C4-2B (cell line): ENCODE results near the gene GTSE1.
"Not testable (repeated sequence)": the region's sequence is repeated elsewhere in the genome, so short reads cannot be mapped to it uniquely, and the experiment has no call there.

Experiments used
- H3K27ac ChIP-seq: fragments of 450-650 bp; 2 replicates; pipeline ENCODE4 v1.5.1; 2017
- ZFX ChIP-seq: fragments of 450-650 bp; IDR thresholded peaks from 2 replicates; pipeline ENCODE4 v1.6.1; 2017
- TF ChIP-seq, protein P1 (sequence below): fragments of 450-650 bp; conservative IDR thresholded peaks from 2 replicates; pipeline ENCODE4 v1.5.1; 2017; ENCODE audit warnings: mild to moderate bottlenecking

GTSE1 gene

DNA sequence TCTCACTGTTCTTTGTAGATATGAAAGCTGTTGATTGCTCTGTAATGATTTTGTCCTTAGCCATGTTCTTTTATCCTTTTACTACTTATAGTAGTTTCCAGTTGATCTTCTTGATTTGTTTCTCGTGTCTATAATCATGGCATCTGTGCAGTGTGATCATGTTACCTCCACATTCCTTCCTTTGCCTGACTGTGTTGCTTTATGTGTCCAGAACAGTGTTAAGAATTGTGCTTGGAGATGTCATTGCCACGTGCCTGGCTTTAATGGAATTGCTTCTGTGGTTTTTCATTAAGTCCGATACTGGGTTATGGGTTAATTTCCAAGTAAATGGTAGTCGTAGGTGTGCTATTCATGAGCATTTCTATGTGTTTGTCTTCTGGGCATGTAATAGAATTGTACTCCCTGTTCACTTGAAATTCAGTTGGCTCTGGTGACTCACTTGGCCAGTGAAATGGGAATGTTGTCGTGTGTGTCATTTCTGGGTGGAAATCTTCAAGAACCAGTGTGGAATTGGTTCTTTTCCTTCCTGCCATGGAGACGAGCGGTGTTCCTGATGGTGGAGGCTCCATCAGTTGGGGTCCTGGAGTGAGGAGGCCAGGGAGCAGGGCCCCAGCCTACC, 6.8 kb downstream of the GTSE1 start:
- TF ChIP-seq ZFX, result no peak
- TF ChIP-seq, protein P1, sequence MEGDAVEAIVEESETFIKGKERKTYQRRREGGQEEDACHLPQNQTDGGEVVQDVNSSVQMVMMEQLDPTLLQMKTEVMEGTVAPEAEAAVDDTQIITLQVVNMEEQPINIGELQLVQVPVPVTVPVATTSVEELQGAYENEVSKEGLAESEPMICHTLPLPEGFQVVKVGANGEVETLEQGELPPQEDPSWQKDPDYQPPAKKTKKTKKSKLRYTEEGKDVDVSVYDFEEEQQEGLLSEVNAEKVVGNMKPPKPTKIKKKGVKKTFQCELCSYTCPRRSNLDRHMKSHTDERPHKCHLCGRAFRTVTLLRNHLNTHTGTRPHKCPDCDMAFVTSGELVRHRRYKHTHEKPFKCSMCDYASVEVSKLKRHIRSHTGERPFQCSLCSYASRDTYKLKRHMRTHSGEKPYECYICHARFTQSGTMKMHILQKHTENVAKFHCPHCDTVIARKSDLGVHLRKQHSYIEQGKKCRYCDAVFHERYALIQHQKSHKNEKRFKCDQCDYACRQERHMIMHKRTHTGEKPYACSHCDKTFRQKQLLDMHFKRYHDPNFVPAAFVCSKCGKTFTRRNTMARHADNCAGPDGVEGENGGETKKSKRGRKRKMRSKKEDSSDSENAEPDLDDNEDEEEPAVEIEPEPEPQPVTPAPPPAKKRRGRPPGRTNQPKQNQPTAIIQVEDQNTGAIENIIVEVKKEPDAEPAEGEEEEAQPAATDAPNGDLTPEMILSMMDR, result no peak
- H3K27ac ChIP-seq, result no peak overlapping the region

DNA sequence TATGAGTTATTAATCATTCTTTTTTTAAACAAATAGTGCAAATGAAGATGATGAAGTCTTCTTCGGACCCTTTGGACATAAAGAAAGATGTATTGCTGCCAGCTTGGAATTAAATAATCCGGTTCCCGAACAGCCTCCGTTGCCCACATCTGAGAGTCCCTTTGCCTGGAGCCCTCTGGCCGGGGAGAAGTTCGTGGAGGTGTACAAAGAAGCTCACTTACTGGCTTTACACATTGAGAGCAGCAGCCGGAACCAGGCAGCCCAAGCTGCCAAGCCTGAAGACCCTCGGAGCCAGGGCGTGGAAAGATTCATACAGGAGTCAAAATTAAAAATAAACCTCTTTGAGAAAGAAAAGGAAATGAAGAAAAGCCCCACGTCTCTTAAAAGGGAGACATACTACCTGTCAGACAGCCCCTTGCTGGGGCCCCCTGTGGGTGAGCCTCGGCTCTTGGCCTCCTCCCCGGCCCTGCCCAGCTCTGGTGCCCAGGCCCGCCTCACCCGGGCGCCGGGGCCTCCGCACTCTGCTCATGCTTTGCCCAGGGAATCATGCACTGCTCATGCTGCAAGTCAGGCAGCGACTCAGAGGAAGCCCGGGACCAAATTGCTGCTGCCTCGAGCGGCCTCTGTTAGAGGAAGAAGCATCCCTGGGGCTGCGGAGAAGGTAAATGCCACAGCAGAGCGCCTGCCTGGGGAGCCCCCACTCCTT, 11.8 kb downstream of the GTSE1 start:
- TF ChIP-seq, protein P1, result no peak
- no peak for TF ChIP-seq ZFX
- no peak overlapping the region for H3K27ac ChIP-seq

DNA sequence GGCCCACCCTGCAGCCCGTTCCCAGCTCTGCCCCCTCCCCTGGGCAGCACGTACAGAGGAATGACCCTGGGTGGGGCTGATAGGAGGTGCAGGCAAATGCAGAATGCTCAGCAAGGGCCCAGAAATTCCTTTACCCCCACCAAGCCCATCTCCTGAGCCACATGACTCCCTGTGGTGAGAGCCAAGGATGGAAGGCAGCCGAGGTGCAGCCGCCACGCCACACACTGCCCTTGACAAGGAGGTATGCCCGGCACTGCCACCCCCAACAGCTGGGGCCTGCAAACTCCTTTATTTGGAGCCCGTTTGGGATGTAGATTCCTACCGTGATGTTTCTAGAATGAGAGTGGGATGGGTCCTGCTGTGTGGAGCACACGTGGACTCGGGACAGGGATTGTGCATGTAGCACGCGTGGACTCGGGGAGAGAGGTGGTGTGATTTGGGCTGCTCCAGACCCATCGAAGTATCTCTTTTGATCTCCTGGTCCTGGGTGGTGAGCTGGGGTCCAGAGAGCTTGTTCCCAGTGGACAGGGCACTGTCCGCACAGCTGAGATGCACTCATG, 12.9 kb downstream of the GTSE1 start:
- no peak for TF ChIP-seq ZFX
- TF ChIP-seq, protein P1, result no peak
- H3K27ac ChIP-seq, result no peak overlapping the region

DNA sequence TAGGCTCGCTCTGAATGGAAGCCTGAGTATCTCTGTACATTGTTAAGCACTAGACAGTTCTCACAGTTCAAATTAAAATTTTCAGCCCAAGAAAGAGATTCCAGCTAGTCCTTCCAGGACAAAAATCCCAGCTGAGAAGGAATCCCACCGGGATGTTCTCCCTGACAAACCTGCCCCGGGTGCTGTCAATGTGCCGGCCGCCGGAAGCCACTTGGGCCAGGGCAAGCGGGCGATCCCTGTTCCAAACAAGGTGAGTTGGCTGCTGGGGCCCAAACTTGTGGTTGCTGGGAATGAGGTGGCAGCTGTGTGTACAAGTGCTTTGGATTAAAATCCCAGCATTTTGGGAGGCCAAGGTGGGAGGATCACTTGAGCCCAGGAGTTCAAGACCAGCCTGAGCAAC, 15.4 kb downstream of the GTSE1 start:
- no peak for TF ChIP-seq ZFX
- TF ChIP-seq, protein P1, result no peak
- no peak overlapping the region for H3K27ac ChIP-seq

DNA sequence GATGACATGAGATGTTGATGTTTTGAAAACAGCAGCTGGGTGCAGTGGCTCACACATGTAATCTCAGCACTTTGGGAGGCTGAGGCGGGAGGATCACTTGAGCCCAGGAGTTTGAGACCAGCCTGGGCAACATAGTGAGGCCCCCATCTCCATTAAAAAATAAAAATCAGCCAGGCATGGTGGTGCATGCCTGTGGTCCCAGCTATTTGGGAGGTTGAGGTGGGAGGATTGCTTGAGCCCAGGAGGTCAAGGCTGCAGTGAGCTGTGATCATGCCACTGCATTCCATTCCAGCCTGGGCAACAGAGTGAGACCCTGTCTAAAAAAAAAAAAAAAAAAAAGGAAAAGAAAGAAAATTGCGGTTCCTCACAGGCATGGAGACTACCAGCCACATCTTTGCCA, 16.2 kb downstream of the GTSE1 start:
- H3K27ac ChIP-seq, result not testable (repeated sequence)

DNA sequence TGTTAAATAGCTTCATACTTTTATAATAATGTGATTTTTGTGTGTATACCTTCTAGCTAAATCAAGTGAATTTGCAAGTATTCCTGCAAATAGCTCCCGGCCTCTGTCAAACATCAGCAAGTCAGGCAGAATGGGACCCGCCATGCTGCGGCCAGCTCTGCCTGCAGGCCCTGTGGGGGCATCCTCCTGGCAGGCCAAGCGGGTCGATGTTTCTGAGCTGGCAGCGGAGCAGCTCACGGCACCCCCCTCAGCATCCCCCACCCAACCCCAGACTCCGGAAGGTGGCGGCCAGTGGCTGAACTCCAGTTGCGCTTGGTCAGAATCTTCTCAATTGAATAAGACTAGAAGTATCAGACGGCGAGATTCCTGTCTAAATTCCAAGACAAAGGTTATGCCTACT, 19.3 kb downstream of the GTSE1 start:
- no peak for TF ChIP-seq ZFX
- TF ChIP-seq, protein P1, result no peak
- H3K27ac ChIP-seq, result no peak overlapping the region

DNA sequence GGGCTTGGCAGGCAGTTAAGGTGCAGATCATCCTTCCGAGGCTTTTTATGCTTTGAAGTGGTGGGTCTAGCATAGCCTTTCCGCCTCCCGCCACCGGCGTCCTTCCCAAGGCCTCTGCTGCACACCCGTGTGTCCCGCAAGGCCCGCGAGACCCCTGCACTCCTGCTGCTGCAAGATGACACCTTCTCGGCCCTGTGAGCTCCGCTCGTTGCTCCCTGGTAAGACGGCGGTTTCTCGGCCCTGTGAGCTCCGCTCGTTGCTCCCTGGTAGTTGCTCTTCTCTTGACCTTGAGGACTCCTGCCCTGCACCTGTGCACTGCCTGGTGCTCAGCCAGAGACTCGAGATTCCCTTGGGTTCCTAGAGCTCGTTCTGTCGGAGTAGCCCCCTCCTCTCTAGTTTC, 21.0 kb downstream of the GTSE1 start:
- TF ChIP-seq ZFX, result no peak
- TF ChIP-seq, protein P1, result no peak
- no peak overlapping the region for H3K27ac ChIP-seq

DNA sequence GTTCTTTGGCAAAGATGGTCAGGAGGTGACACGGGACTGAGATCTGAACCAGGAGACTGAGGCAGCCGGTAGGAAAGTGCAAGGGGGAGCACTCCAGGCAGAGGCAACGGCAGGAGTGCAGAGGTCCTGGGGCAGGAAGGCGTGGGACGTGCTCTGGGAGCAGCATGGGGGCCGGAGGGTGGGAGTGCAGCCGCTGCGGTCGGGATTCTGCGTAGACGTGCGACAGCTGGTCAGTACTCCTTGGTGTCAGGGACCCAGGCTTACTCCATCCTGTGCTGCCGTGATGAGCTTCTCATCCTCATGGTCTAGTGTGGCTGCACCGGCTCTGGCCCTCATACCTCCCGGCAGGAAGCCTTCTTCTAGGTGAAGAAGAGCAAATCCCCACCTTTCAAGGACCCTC, 21.9 kb downstream of the GTSE1 start:
- no peak overlapping the region for H3K27ac ChIP-seq
- TF ChIP-seq, protein P1, result no peak
- no peak for TF ChIP-seq ZFX
